Panc1 (cell line): ENCODE data around the gene CKAP2L. TPM values are rescaled to one million over a fixed set of nuclear protein-coding genes. Genes with fewer than 3 reads are reported as not detected.

Source experiments
- ATAC-seq: fragments of 200-7000 bp; cut with Tn5 transposase; 2 replicates; pipeline ENCODE4 v1.9.1; 2020; ENCODE audit warnings: mild to moderate bottlenecking, moderate library complexity
- BruUV-seq: library from RNA; stranded (reverse); fragments of 400-500 nt; replicated peaks from 2 replicates; lab custom pipeline; 2021; lab: Mats Ljungman, UMichigan
- CTCF ChIA-PET: fragments of 300-600 bp; sonication (Branson Sonifier 250); formaldehyde crosslinking; loops from one replicate; lab custom pipeline; 2022; ENCODE audit warnings: antibody characterized with exemption; lab: Charles Lee
- POLR2A ChIA-PET: fragments of 300-600 bp; sonication (Branson Sonifier 250); formaldehyde crosslinking; loops from one replicate; lab custom pipeline; 2022; ENCODE audit warnings: antibody characterized with exemption; lab: Charles Lee
- DNase-seq: peaks from one replicate; pipeline ENCODE4 v3.0.0-alpha.2; 2010; ENCODE audit warnings: low read depth, low spot score
- H3K27ac ChIP-seq: 2 replicates; pipeline ENCODE4 v1.5.1; 2011; ENCODE audit warnings: mild to moderate bottlenecking, low read length, inconsistent platforms
- H3K27me3 ChIP-seq: fragments of 200-500 bp; sonication (Bioruptor generic); 2 replicates; pipeline ENCODE4 v1.6.0; 2014; ENCODE audit warnings: low read length, inconsistent platforms; ENCODE audit not compliant: control insufficient read depth, insufficient read depth
- H3K36me3 ChIP-seq: fragments of 200-500 bp; sonication (Bioruptor generic); 2 replicates; pipeline ENCODE4 v1.5.1; 2014; ENCODE audit warnings: inconsistent platforms, mild to moderate bottlenecking, low read length, moderate library complexity; ENCODE audit not compliant: control insufficient read depth, insufficient read depth
- H3K4me1 ChIP-seq: 2 replicates; pipeline ENCODE4 v1.5.1; 2011; ENCODE audit warnings: inconsistent platforms, mild to moderate bottlenecking, low read length, moderate library complexity; ENCODE audit not compliant: control insufficient read depth, insufficient read depth
- H3K4me3 ChIP-seq, 2 experiments: 2 replicates each; pipeline ENCODE4 v1.5.1; 2011 to 2012; ENCODE audit warnings: low read depth in 2 of 2, low read length in 2 of 2, mild to moderate bottlenecking in 2 of 2, inconsistent platforms in 1 of 2, moderate library complexity in 1 of 2
- H3K9me3 ChIP-seq: fragments of 200-500 bp; sonication (Bioruptor generic); 2 replicates; pipeline ENCODE4 v1.5.1; 2014; ENCODE audit warnings: low read depth, mild to moderate bottlenecking, inconsistent platforms, low read length, moderate library complexity; ENCODE audit not compliant: control insufficient read depth, insufficient read depth
- POLR2AphosphoS5 ChIP-seq: IDR thresholded peaks from 2 replicates; pipeline ENCODE4 v1.6.1; 2012; ENCODE audit warnings: mild to moderate bottlenecking, low read depth, low read length, moderate library complexity
- SIN3A ChIP-seq: IDR thresholded peaks from 2 replicates; pipeline ENCODE4 v1.6.1; 2012; ENCODE audit warnings: low read depth, mild to moderate bottlenecking, low read length, moderate library complexity, borderline replicate concordance; ENCODE audit not compliant: insufficient read depth
- TCF7L2 ChIP-seq: IDR thresholded peaks from 2 replicates; pipeline ENCODE4 v1.6.1; 2011; ENCODE audit warnings: mild to moderate bottlenecking, low read depth, low read length, inconsistent platforms
- in situ Hi-C: cut with HindIII; loops from 2 replicates; pipeline ENCODE4 v1.10.0; 2016; ENCODE audit warnings: low sequenced_read_pairs, low pct_unique_long_range_greater_than_20kb
- intact Hi-C: fragments of 100-400 bp; cut with micrococcal nuclease; formaldehyde crosslinking; loops from one replicate; pipeline ENCODE4 v1.10.0; 2022; ENCODE audit not compliant: unreplicated experiment
- total RNA-seq: library from RNA; stranded (reverse); gene quantifications from one replicate; pipeline ENCODE4 v1.2.1, GENCODE V29; 2021; ENCODE audit not compliant: unreplicated experiment
- TF ChIP-seq, protein P1 (sequence below): fragments of 450-650 bp; IDR thresholded peaks from 2 replicates; pipeline ENCODE4 v1.5.1; 2017; ENCODE audit warnings: mild to moderate bottlenecking
- TF ChIP-seq, protein P2 (sequence below), 2 experiments: IDR thresholded peaks; 2 replicates each; pipeline ENCODE4 v1.6.1; 2011 to 2012; ENCODE audit warnings: low read depth in 2 of 2, control low read depth in 1 of 2, low read length in 1 of 2, mild to moderate bottlenecking in 1 of 2, moderate library complexity in 1 of 2; ENCODE audit not compliant: insufficient read depth in 1 of 2

The CKAP2L gene
- total RNA-seq, 1 experiment from 2014 or later: 27.0 TPM

DNA sequence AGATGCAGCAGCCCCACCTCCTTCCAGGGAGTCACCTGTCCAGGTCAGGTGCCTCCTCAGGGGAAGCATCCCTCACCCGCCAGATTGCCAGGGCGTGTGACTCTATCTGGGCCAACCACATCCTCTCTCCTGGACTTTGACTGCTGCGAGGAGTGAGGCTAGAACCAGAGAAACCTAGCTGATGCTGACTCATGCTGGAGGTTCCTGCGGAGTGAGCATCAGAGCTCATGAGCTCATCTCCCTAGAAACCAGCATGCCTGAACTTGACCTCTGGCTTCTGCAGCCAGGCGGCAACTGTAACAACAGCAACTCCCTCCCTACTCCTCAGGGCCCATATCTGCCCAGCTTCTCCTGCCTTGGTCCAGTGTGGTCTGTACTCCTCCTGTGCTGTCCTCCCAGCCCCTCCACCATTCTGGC, 71.9 kb downstream of the CKAP2L start:
- in situ Hi-C loops (no loop called here), intact Hi-C loops (no loop called here)
- no TSS peak for BruUV-seq
- TF ChIP-seq POLR2AphosphoS5 (no peak), TCF7L2 (no peak), SIN3A (no peak)
- TF ChIP-seq, protein P1, sequence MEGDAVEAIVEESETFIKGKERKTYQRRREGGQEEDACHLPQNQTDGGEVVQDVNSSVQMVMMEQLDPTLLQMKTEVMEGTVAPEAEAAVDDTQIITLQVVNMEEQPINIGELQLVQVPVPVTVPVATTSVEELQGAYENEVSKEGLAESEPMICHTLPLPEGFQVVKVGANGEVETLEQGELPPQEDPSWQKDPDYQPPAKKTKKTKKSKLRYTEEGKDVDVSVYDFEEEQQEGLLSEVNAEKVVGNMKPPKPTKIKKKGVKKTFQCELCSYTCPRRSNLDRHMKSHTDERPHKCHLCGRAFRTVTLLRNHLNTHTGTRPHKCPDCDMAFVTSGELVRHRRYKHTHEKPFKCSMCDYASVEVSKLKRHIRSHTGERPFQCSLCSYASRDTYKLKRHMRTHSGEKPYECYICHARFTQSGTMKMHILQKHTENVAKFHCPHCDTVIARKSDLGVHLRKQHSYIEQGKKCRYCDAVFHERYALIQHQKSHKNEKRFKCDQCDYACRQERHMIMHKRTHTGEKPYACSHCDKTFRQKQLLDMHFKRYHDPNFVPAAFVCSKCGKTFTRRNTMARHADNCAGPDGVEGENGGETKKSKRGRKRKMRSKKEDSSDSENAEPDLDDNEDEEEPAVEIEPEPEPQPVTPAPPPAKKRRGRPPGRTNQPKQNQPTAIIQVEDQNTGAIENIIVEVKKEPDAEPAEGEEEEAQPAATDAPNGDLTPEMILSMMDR: no peak
- TF ChIP-seq, protein P2, sequence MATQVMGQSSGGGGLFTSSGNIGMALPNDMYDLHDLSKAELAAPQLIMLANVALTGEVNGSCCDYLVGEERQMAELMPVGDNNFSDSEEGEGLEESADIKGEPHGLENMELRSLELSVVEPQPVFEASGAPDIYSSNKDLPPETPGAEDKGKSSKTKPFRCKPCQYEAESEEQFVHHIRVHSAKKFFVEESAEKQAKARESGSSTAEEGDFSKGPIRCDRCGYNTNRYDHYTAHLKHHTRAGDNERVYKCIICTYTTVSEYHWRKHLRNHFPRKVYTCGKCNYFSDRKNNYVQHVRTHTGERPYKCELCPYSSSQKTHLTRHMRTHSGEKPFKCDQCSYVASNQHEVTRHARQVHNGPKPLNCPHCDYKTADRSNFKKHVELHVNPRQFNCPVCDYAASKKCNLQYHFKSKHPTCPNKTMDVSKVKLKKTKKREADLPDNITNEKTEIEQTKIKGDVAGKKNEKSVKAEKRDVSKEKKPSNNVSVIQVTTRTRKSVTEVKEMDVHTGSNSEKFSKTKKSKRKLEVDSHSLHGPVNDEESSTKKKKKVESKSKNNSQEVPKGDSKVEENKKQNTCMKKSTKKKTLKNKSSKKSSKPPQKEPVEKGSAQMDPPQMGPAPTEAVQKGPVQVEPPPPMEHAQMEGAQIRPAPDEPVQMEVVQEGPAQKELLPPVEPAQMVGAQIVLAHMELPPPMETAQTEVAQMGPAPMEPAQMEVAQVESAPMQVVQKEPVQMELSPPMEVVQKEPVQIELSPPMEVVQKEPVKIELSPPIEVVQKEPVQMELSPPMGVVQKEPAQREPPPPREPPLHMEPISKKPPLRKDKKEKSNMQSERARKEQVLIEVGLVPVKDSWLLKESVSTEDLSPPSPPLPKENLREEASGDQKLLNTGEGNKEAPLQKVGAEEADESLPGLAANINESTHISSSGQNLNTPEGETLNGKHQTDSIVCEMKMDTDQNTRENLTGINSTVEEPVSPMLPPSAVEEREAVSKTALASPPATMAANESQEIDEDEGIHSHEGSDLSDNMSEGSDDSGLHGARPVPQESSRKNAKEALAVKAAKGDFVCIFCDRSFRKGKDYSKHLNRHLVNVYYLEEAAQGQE (IDR thresholded peaks at IDR 0.05; ENCODE audit: insufficient read depth in 1 of 2, low read depth in 2 of 2, low read length in 1 of 2): no peak
- CTCF ChIA-PET: interaction anchor here (0.8 to 1.2 kb wide), 2 partner anchors 80 to 93 kb away, joined by 3 to 5 read pairs; no protein-coding TSS in a partner anchor
- ATAC-seq (peak; percentile 78), DNase-seq (peak; percentile 90)
- POLR2A ChIA-PET: no interaction called here
- Histone ChIP-seq H3K27ac (peak overlapping the region; percentile 45; the same call in 1 of the 2 replicates), H3K9me3 (no peaks in the 10 kb centered on the region), H3K4me1 (peaks cover 23% of the 10 kb centered on the region), H3K36me3 (no peaks in the 10 kb centered on the region), H3K4me3 (no peak overlapping the region), H3K27me3 (no peaks in the 10 kb centered on the region)

DNA sequence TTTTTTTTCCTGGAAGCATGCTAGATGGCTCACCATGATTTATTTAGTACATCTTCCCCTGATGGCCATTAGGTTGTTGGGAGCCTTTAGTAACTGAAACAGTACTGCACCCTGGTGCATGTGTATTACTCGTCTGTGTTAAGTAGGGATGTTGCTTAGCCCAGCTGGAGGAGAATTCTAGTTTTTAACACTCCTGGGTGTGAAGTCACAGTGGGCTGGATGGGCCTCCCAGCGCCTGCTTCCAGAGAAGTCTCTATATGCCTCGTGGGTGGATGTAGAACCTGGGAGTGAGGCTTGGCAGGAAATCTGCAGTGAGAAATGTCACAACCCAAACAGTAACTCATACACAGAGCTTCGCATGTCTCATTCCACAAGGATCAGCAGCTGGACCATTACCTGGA, 72.5 kb downstream of the CKAP2L start:
- in situ Hi-C loops: no loop called here
- DNase-seq: no peak
- POLR2A ChIA-PET: no interaction called here

More for the DNA sequence above, 72.5 kb downstream of the CKAP2L start:
- peaks cover 23% of the 10 kb centered on the region for H3K4me1 ChIP-seq
- no peaks in the 10 kb centered on the region for H3K36me3 ChIP-seq
- TF ChIP-seq, protein P2 (IDR thresholded peaks at IDR 0.05; ENCODE audit: insufficient read depth in 1 of 2, low read depth in 2 of 2, low read length in 1 of 2): no peak
- TF ChIP-seq TCF7L2 (no peak), SIN3A (no peak), POLR2AphosphoS5 (no peak)
- TF ChIP-seq, protein P1: no peak
- no TSS peak for BruUV-seq
- CTCF ChIA-PET: interaction anchor here (0.8 to 1.7 kb wide), 3 partner anchors 66 to 92 kb away, joined by 3 to 7 read pairs (median 5); no protein-coding TSS in a partner anchor
- intact Hi-C loops: no loop called here
- peak overlapping the region; percentile 46 for H3K27ac ChIP-seq
- H3K27me3 ChIP-seq: no peaks in the 10 kb centered on the region
- no peaks in the 10 kb centered on the region for H3K9me3 ChIP-seq
- H3K4me3 ChIP-seq: no peak overlapping the region
- no peak for ATAC-seq
